Cardiac muscle cell (in vitro differentiated cells and primary cell): Measurements from ENCODE around the gene INPP5A. TPM values are rescaled to one million over a fixed set of nuclear protein-coding genes. Genes with fewer than 3 reads are reported as not detected.

Experiments used
- DNase-seq, 2 donors: peaks; one replicate each; pipeline versions ENCODE4 v3.0.0 to v3.0.0-alpha.2; 2010 to 2017; ENCODE audit warnings: low read depth in 1 of 2, low spot score in 1 of 2
- H3K27ac ChIP-seq: fragments of 200-600 bp; sonication (generic); 2 replicates; pipeline ENCODE4 v1.5.1; 2016
- H3K27me3 ChIP-seq: fragments of 200-600 bp; sonication (generic); 2 replicates; pipeline ENCODE4 v1.6.0; 2016; ENCODE audit warnings: control low read depth
- H3K36me3 ChIP-seq: fragments of 200-600 bp; sonication (generic); 2 replicates; pipeline ENCODE4 v1.5.1; 2016; ENCODE audit warnings: control low read depth
- H3K4me1 ChIP-seq: fragments of 200-600 bp; sonication (generic); 2 replicates; pipeline ENCODE4 v1.8.1; 2017; ENCODE audit warnings: low read depth, mild to moderate bottlenecking, mixed run types
- H3K4me3 ChIP-seq: fragments of 200-600 bp; sonication (generic); 2 replicates; pipeline ENCODE4 v1.5.1; 2016; ENCODE audit warnings: mild to moderate bottlenecking
- H3K9me3 ChIP-seq: fragments of 200-600 bp; sonication (generic); 2 replicates; pipeline ENCODE4 v1.5.1; 2017; ENCODE audit warnings: low read depth, mild to moderate bottlenecking, control low read depth
- CTCF ChIP-seq: IDR thresholded peaks from 2 replicates; pipeline ENCODE4 v1.5.1; 2012; ENCODE audit warnings: low read depth, mild to moderate bottlenecking, low read length
- polyA plus RNA-seq: library from polyadenylated mRNA; unstranded; fragments of >200 nt; fragmentation: Nextera tagmentation; extraction: Ambion mirVana; gene quantifications from 2 replicates; pipeline ENCODE4 v1.2.1, GENCODE V29; 2016
- total RNA-seq: library from RNA; depleted of rRNA; stranded (reverse); fragments of >200 nt; gene quantifications from 2 replicates; pipeline ENCODE4 v1.2.3, GENCODE V29; 2016

The INPP5A gene
- total and polyA plus RNA-seq, 2 experiments from 2014 or later: 87.0 to 90.4 TPM

- Histone ChIP-seq H3K4me3 (no peak overlapping the region), H3K4me1 (no peaks in the 10 kb centered on the region), H3K27me3 (no peaks in the 10 kb centered on the region), H3K9me3 (no peaks in the 10 kb centered on the region), H3K27ac (no peak overlapping the region), H3K36me3 (no peaks in the 10 kb centered on the region)
- no peak for TF ChIP-seq CTCF
- DNase-seq: no peak
Observed at GRCh38 chr10:132729810-132730572, 192.4 kb downstream of the INPP5A start.

- no peak for TF ChIP-seq CTCF
- no peaks in the 10 kb centered on the region for H3K4me1 ChIP-seq
- H3K4me3 ChIP-seq: no peak overlapping the region
- H3K27me3 ChIP-seq: no peaks in the 10 kb centered on the region
- H3K9me3 ChIP-seq: no peaks in the 10 kb centered on the region
- DNase-seq: no peak
- H3K36me3 ChIP-seq: no peaks in the 10 kb centered on the region
- H3K27ac ChIP-seq: no peak overlapping the region
Observed at GRCh38 chr10:132730573-132730953, 193.0 kb downstream of the INPP5A start.

GRCh38 chr10:132732518-132732917 is 194.9 kb downstream of the INPP5A start:
- DNase-seq: no peak
- no peak overlapping the region for H3K4me3 ChIP-seq
- H3K36me3 ChIP-seq: no peaks in the 10 kb centered on the region
- H3K4me1 ChIP-seq: no peaks in the 10 kb centered on the region
- no peak for TF ChIP-seq CTCF
- no peaks in the 10 kb centered on the region for H3K27me3 ChIP-seq
- no peak overlapping the region for H3K27ac ChIP-seq
- H3K9me3 ChIP-seq: no peaks in the 10 kb centered on the region

GRCh38 chr10:132733926-132734325 is 196.3 kb downstream of the INPP5A start:
- no peak overlapping the region for H3K4me3 ChIP-seq
- no peaks in the 10 kb centered on the region for H3K4me1 ChIP-seq
- no peaks in the 10 kb centered on the region for H3K36me3 ChIP-seq
- H3K27ac ChIP-seq: no peak overlapping the region
- no peak for DNase-seq
- no peak for TF ChIP-seq CTCF
- no peaks in the 10 kb centered on the region for H3K9me3 ChIP-seq
- H3K27me3 ChIP-seq: no peaks in the 10 kb centered on the region

GRCh38 chr10:132735341-132735775 is 197.8 kb downstream of the INPP5A start:
- no peak for DNase-seq

More at GRCh38 chr10:132735341-132735775, 197.8 kb downstream of the INPP5A start:
- no peak for TF ChIP-seq CTCF
- no peak overlapping the region for H3K27ac ChIP-seq
- no peaks in the 10 kb centered on the region for H3K36me3 ChIP-seq
- H3K4me1 ChIP-seq: no peaks in the 10 kb centered on the region
- no peaks in the 10 kb centered on the region for H3K9me3 ChIP-seq
- H3K27me3 ChIP-seq: no peaks in the 10 kb centered on the region
- H3K4me3 ChIP-seq: no peak overlapping the region
